CD4-positive, alpha-beta T cell treated with Interleukin-10 for 1 hour (primary cell): Measurements from ENCODE around the gene ANKHD1.

Experiments used
- DNase-seq: peaks from one replicate; pipeline ENCODE4 v3.0.0-alpha.2; 2020

Gene ANKHD1, protein sequence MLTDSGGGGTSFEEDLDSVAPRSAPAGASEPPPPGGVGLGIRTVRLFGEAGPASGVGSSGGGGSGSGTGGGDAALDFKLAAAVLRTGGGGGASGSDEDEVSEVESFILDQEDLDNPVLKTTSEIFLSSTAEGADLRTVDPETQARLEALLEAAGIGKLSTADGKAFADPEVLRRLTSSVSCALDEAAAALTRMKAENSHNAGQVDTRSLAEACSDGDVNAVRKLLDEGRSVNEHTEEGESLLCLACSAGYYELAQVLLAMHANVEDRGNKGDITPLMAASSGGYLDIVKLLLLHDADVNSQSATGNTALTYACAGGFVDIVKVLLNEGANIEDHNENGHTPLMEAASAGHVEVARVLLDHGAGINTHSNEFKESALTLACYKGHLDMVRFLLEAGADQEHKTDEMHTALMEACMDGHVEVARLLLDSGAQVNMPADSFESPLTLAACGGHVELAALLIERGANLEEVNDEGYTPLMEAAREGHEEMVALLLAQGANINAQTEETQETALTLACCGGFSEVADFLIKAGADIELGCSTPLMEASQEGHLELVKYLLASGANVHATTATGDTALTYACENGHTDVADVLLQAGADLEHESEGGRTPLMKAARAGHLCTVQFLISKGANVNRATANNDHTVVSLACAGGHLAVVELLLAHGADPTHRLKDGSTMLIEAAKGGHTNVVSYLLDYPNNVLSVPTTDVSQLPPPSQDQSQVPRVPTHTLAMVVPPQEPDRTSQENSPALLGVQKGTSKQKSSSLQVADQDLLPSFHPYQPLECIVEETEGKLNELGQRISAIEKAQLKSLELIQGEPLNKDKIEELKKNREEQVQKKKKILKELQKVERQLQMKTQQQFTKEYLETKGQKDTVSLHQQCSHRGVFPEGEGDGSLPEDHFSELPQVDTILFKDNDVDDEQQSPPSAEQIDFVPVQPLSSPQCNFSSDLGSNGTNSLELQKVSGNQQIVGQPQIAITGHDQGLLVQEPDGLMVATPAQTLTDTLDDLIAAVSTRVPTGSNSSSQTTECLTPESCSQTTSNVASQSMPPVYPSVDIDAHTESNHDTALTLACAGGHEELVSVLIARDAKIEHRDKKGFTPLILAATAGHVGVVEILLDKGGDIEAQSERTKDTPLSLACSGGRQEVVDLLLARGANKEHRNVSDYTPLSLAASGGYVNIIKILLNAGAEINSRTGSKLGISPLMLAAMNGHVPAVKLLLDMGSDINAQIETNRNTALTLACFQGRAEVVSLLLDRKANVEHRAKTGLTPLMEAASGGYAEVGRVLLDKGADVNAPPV (N-terminal part only)

DNA sequence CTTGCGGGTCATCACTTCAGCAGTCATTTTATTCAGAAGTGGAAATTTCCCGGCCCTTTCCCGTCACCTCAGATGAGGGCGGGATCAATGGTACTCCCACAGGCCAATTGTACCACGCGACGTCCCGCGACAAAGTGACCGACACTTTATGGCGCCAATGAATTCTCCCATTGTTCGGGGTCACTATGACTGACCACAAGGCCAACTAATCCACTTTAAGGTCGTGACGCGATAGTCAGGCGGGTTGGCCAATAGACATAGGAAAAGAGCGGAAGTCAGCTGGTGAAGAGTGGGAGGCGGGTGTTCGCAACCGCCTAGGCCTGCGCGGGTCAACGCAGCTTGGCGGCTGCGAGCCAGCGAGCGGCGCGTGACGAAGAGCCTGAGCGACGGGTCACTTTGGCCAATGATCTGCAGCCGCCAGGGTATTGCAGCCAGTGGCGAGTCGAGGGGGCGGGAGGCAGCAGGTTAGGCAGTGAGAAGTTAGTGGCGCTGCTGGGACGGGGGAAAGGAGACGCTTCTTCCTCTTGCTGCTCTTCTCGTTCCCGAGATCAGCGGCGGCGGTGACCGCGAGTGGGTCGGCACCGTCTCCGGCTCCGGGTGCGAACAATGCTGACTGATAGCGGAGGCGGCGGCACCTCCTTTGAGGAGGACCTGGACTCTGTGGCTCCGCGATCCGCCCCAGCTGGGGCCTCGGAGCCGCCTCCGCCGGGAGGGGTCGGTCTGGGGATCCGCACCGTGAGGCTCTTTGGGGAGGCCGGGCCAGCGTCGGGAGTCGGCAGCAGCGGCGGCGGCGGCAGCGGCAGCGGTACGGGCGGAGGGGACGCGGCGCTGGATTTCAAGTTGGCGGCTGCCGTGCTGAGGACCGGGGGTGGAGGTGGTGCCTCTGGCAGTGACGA, at the start of gene ANKHD1:
Gene ANKHD1, plus strand, starts transcription at position 472 of the 896 bp plus-strand sequence. Its CDS starts 135 bp downstream, at position 607.
- DNase-seq, result peak; percentile 99

DNA sequence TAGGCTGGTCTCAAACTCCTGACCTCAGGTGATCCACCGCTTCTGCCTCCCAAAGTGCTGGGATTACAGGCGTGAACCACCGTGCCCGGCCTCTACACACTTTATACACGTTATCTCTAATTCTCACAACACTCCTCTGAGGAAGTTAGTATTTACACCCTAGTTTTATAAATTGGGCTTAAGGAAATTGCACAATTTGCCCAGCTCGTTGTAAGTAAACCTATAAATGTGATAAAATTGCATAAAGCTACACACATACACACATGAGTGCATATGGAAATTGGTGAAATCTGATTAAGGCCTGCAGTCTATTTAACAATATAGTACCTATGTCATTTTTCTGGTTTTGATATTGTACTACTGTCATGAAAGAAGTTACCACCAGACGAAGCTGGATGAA, 46.1 kb upstream of the ANKHD1 start:
- no peak for DNase-seq

- DNase-seq, result no peak
Measured at GRCh38 chr5:140356853-140357725, 44.5 kb upstream of the ANKHD1 start.

GRCh38 chr5:140357726-140358093, 43.9 kb upstream of the ANKHD1 start:
- DNase-seq, result peak; percentile 83

DNA sequence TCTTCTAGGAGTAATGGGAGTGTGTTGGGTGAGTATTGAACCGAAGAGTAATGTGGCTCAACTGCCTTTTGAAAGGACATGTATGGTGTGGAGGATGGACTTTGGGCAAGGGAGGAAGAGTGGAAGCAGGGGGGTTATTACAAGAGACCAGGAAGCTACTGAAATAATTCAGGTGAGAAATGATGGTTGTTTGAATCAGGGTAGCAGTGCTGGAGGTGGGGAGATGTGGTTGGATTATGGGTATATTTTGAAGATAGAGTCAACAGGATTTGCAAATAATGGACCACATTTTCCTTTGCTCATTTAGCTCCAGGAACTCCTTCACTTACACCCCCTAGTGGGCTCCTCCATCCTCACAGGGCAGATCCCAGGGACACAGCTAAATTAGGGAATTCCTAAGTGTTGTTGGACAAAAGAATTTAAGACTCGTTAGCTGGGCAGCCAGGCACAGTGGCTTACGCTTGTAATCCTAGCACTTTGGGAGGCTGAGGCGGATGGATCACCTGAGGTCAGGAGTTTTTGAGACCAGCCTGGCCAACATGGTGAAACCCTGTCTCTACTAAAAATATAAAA, 42.8 kb upstream of the ANKHD1 start:
- no peak for DNase-seq

DNA sequence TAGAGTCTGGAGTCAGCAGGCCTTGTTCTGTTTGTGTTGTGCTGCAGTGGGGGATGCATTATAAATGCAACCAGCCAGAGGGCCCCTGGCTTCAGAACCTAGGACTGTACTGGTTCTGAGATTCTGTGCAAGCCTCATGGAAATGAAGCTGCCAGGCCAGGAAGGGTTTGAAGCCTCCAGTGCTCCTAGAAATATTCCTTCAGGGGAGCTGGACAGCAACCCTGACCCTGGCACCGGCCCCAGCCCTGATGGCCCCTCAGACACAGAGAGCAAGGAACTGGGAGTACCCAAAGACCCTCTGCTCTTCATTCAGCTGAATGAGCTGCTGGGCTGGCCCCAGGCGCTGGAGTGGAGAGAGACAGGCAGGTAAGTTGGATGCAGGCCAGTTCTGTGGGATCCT, 41.5 kb upstream of the ANKHD1 start, which contains the start of gene SLC4A9:
Gene SLC4A9, plus strand, starts transcription at position 94 of the 400 bp plus-strand sequence. Its CDS starts 43 bp downstream, at position 137.
- no peak for DNase-seq

DNA sequence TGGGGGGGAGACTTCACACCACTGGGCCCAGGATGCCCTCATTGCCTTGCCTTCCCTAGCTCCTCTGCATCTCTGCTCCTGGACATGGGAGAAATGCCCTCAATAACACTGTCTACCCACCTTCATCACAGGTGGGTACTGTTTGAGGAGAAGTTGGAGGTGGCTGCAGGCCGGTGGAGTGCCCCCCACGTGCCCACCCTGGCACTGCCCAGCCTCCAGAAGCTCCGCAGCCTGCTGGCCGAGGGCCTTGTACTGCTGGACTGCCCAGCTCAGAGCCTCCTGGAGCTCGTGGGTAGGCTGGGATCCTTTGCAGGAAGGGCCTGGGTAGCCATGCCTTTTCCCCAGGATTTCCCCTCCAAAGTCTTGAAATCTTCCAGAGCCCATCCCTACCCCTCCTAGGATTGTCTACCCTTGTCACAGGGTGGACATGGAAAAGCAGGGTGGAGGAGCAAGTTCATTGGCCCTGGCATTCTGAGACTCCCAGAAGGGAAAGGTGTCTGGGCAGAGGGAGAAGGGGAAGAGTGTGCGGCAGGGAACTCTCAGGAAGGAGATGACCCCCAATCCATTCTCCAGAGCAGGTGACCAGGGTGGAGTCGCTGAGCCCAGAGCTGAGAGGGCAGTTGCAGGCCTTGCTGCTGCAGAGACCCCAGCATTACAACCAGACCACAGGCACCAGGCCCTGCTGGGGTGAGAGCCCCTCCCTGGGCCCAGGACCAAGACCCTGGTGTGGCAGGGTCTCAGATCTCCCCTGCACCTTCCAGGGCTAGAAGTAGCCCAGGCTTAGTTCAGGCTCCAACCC, 40.8 kb upstream of the ANKHD1 start:
- no peak for DNase-seq

- no peak for DNase-seq
Measured at GRCh38 chr5:140361901-140362300, 39.7 kb upstream of the ANKHD1 start.

- no peak for DNase-seq
Measured at GRCh38 chr5:140362311-140362710, 39.3 kb upstream of the ANKHD1 start.

DNA sequence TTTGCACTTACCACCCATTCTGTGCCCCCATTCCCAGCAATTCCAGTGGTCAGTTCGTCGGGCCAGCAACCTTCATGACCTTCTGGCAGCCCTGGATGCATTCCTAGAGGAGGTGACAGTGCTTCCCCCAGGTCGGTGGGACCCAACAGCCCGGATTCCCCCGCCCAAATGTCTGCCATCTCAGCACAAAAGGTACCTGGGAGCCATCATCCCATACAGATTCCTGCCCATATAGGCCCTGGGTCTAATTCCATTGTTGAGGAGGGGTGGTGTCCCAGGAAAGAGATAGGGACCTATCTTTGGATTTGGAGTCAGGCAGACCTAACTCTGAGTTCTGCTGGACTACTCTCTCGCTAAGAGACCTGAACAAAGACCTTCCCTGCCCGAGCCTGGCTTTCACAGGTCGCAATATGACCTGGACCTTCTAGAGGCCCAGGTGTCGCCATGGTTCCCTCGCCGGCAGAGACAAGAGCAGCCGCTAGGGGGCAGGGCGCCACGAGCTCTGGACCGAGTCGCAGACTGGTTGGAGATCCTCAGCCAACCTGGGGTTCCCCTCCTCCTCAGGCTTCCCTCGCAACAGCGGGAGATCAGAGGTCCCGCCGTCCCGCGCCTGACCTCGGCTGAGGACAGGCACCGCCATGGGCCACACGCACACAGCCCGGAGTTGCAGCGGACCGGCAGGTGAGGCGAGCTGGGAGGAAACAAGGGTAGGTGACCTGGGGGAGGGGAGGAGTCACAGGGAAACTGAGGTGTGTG, 38.6 kb upstream of the ANKHD1 start:
- DNase-seq, result peak; percentile 85

DNA sequence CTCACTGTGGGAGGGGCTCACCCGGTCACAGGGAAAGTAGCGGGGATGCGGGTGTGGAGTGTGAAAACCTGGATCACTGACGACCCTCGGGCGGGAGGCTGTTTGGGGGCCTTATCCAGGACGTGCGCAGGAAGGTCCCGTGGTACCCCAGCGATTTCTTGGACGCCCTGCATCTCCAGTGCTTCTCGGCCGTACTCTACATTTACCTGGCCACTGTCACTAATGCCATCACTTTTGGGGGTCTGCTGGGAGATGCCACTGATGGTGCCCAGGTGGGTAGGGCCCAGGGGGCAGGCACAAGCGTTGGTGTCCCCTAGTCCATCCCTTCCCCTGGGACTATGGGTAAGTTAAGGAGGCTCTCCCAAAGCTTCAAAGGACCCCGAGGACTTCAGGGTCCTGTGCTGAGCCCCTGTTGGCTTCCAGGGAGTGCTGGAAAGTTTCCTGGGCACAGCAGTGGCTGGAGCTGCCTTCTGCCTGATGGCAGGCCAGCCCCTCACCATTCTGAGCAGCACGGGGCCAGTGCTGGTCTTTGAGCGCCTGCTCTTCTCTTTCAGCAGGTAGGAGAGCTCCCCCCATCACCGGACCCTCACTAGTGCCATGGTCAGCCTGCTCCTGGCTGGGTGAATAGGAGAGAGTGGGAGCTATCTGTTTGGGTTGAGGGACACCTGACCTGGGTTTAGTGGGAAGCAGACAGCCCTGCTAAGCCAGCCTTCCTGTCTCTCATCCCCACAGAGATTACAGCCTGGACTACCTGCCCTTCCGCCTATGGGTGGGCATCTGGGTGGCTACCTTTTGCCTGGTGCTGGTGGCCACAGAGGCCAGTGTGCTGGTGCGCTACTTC, 37.8 kb upstream of the ANKHD1 start:
- no peak for DNase-seq

GRCh38 chr5:140364472-140364765, 37.2 kb upstream of the ANKHD1 start:
- no peak for DNase-seq

DNA sequence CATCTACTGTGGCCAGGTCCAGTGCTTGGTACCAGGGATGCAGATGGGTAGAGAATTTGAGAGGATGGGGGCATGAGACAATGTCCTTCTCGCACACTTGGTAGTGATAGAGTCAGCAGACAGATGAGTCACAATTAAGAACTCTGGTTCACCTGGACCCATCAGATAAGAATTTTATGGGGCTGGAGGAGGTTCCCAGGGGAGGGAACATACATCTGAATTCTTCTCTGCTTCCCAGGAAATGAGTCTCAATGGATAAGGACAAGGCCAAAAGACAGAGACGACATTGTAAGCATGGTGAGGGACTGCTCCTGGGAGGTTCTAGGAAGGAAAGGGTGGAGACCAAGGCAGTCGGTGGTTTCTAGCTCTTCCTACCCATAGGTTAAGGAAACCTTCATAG, 36.4 kb upstream of the ANKHD1 start:
- no peak for DNase-seq

DNA sequence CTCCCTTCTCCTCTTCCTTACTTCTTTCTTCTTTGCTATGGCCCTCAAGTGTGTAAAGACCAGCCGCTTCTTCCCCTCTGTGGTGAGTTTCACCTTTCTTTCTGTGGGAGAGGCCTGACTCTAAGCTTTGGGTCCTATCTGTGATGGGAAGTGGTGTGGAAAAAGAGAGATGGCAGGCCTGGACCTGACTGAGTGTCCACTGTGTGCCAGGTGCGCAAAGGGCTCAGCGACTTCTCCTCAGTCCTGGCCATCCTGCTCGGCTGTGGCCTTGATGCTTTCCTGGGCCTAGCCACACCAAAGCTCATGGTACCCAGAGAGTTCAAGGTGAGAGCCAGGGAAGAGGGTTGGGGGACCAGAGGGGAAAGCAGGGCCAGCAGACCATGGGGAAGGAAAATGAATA, 35.7 kb upstream of the ANKHD1 start:
- DNase-seq, result no peak

DNA sequence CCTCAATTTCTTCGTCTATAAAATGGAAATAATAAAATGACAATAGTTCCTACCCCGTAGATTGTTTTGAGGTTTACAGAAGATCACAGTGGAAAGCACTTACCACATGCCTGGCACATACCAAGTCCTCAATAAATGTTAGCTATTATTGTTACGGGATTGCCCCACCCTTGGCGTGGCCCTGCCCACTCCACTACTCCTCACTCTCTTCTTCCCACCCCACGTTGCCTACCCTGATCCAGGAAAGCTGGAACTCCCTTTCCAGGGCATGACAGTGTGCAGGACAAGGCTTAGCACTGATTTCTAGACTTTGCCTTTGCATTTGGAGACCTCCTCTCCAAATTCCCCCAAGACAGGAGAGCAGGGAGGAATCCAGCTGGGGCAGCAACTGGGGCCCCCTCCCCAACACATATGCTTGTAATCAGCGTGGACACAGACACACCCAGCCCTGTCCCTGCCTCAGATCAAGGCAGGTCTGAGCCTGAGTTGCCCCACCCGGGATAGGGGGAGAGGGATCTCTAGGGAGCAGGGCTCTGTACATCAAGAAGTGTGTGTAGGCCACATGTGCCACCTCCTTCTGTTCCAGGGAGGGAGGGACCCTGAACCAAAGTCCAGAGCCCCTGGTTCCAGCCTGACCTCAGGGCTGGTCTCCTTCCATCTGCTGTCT, 34.9 kb upstream of the ANKHD1 start:
- no peak for DNase-seq

- no peak for DNase-seq
Measured at GRCh38 chr5:140367256-140368013, 34.2 kb upstream of the ANKHD1 start.
